HepG2 (cell line): ENCODE measurements around the gene COPE. TPM values are rescaled to one million over a fixed set of nuclear protein-coding genes. Genes with fewer than 3 reads are reported as not detected.

Experiments used
- ATAC-seq: fragments of 200-7000 bp; cut with Tn5 transposase; 3 replicates; pipeline ENCODE4 v1.9.1; 2020; ENCODE audit warnings: mild to moderate bottlenecking, moderate library complexity
- BruUV-seq: library from RNA; stranded (reverse); fragments of 400-500 nt; replicated peaks from 2 replicates; lab custom pipeline; 2021; lab: Mats Ljungman, UMichigan
- CTCF ChIA-PET: fragments of 300-600 bp; formaldehyde crosslinking; extraction: SDS; loops from one replicate; lab custom pipeline; 2021; ENCODE audit warnings: low total read pairs, inconsistent platforms, low intra/inter-chr PET ratio; lab: Yijun Ruan, JAX
- POLR2A ChIA-PET: fragments of 350-600 bp; sonication (Branson Sonifier 250); formaldehyde crosslinking; loops from one replicate; lab custom pipeline; 2020; ENCODE audit warnings: antibody characterized with exemption, inconsistent platforms; lab: Yijun Ruan, JAX
- DNase-seq: peaks from one replicate; pipeline ENCODE4 v3.0.0-alpha.2; 2015; ENCODE audit warnings: low spot score
- FAIRE-seq: peaks from 3 replicates; lab custom pipeline; 2011; peaks lifted over from hg19 to GRCh38; lab: Jason Lieb, UNC
- H2AFZ ChIP-seq: one replicate; pipeline ENCODE4 v1.6.1; 2011; ENCODE audit warnings: low read length, inconsistent platforms
- H3K27ac ChIP-seq: fragments of 300-600 bp; 3 replicates; pipeline ENCODE4 v1.8.0; 2011; ENCODE audit warnings: mixed run types, mild to moderate bottlenecking, mixed read lengths, low read length, inconsistent platforms; ENCODE audit not compliant: insufficient read depth; ENCODE audit errors: extremely low read length
- H3K27me3 ChIP-seq, 2 experiments: fragments of 200-600 bp in 1 of 2; 2 replicates in 1 of 2; 3 replicates in 1 of 2; pipeline versions ENCODE4 v1.6.0 to v1.8.0; 2011; ENCODE audit warnings: low read length in 2 of 2, mild to moderate bottlenecking in 2 of 2, moderate library complexity in 2 of 2, inconsistent platforms in 1 of 2; ENCODE audit not compliant: insufficient read depth in 2 of 2, control insufficient read depth in 1 of 2
- H3K36me3 ChIP-seq, 2 experiments: fragments of 200-600 bp in 1 of 2; replicated peaks in 1 of 2; 2 replicates in 1 of 2; 3 replicates in 1 of 2; pipeline versions ENCODE4 v1.5.1 to v1.8.0; 2011; ENCODE audit warnings: low read length in 2 of 2, inconsistent platforms in 1 of 2; ENCODE audit not compliant: insufficient read depth in 2 of 2, control insufficient read depth in 1 of 2
- H3K4me1 ChIP-seq: 2 replicates; pipeline ENCODE4 v1.5.1; 2012; ENCODE audit warnings: low read length, inconsistent platforms; ENCODE audit not compliant: insufficient read depth
- H3K4me2 ChIP-seq: 2 replicates; pipeline ENCODE4 v1.6.0; 2011; ENCODE audit warnings: low read depth, low read length, inconsistent platforms
- H3K4me3 ChIP-seq, 3 experiments: fragments of 200-600 bp in 1 of 3; sonication (generic), shearing (Covaris generic) in 1 of 3; replicated peaks in 1 of 3; 2 replicates each; pipeline ENCODE4 v1.5.1; 2011 to 2016; ENCODE audit warnings: low read length in 3 of 3, inconsistent platforms in 2 of 3, low read depth in 2 of 3, mild to moderate bottlenecking in 2 of 3, control low read depth in 1 of 3, mixed read lengths in 1 of 3; ENCODE audit not compliant: insufficient read depth in 1 of 3
- H3K79me2 ChIP-seq: one replicate; pipeline ENCODE4 v1.6.1; 2011; ENCODE audit warnings: low read length, inconsistent platforms; ENCODE audit not compliant: insufficient read depth
- H3K9ac ChIP-seq: 2 replicates; pipeline ENCODE4 v1.6.0; 2011; ENCODE audit warnings: mild to moderate bottlenecking, low read depth, low read length, inconsistent platforms; ENCODE audit not compliant: insufficient read depth
- H3K9me3 ChIP-seq: 2 replicates; pipeline ENCODE4 v1.5.1; 2012; ENCODE audit warnings: mild to moderate bottlenecking, low read length
- H4K20me1 ChIP-seq: 2 replicates; pipeline ENCODE4 v1.6.0; 2011; ENCODE audit warnings: inconsistent platforms, mild to moderate bottlenecking, low read length, moderate library complexity; ENCODE audit not compliant: insufficient read depth
- ARNTL ChIP-seq: sonication (generic); formaldehyde crosslinking; IDR thresholded peaks from 2 replicates; pipeline ENCODE4 v1.4.0; 2020; ENCODE audit warnings: mild to moderate bottlenecking, missing genetic modification reagents
- CCAR2 ChIP-seq: fragments of 200-400 bp; formaldehyde crosslinking; optimal IDR thresholded peaks from 2 replicates; pipeline ENCODE3; 2018; ENCODE audit warnings: low read depth, mild to moderate bottlenecking, low read length, moderate library complexity
- KAT7 ChIP-seq: IDR thresholded peaks from 2 replicates; pipeline ENCODE4 v1.6.1; 2018; ENCODE audit warnings: borderline replicate concordance, missing compliant biosample characterization
- ZNF530 ChIP-seq: sonication (generic); formaldehyde crosslinking; IDR thresholded peaks from 2 replicates; pipeline ENCODE4 v1.5.0; 2020; ENCODE audit warnings: low read depth, mild to moderate bottlenecking, missing genetic modification reagents
- ZSCAN5A ChIP-seq: sonication (generic); formaldehyde crosslinking; IDR thresholded peaks from 2 replicates; pipeline ENCODE4 v1.8.0; 2022; ENCODE audit warnings: mild to moderate bottlenecking, missing genetic modification reagents, borderline replicate concordance
- WGBS: methylation state at CpG from one replicate; pipeline ENCODE4 v1.1.6; 2017; ENCODE audit warnings: low lambda C conversion rate; 5-methylcytosine and 5-hydroxymethylcytosine counted together
- in situ Hi-C: cut with HindIII; loops from 2 replicates; pipeline ENCODE4 v1.10.0; 2017; ENCODE audit warnings: low pct_unique_long_range_greater_than_20kb; ENCODE audit not compliant: extremely low pct_ligation_motif_present
- intact Hi-C: fragments of 100-400 bp; cut with micrococcal nuclease; formaldehyde crosslinking; loops from one replicate; pipeline ENCODE4 v1.10.0; 2022; ENCODE audit not compliant: unreplicated experiment
- polyA plus RNA-seq, 8 experiments: library from polyadenylated mRNA; depleted of rRNA in 3 of 8; stranded (reverse) in 7 of 8; unstranded in 1 of 8; fragments of >200 nt; fragmentation: Illumina TruSeq in 4 of 8; extraction: Trizol in 4 of 8; gene quantifications; 2 replicates each; pipeline versions ENCODE4 v1.2.1 to v1.2.3, GENCODE V29; 2011 to 2016; ENCODE audit warnings: low read depth in 4 of 8, missing spikeins in 1 of 8, mixed read lengths in 1 of 8; ENCODE audit not compliant: insufficient read depth in 1 of 8
- total RNA-seq, 5 experiments: library from RNA; depleted of rRNA; stranded (reverse); fragments of >200 nt; fragmentation: Illumina TruSeq; extraction: Trizol; gene quantifications; 2 replicates each; pipeline ENCODE4 v1.2.3, GENCODE V29; 2016; ENCODE audit warnings: low read depth in 1 of 5
- TF ChIP-seq, protein P1 (sequence below): sonication (generic); formaldehyde crosslinking; IDR thresholded peaks from 2 replicates; pipeline ENCODE4 v1.8.1; 2023; ENCODE audit warnings: mild to moderate bottlenecking, moderate library complexity, missing genetic modification reagents
- TF ChIP-seq, protein P2 (sequence below), 2 experiments: fragments of 450-650 bp in 1 of 2; sonication (generic) in 1 of 2; formaldehyde crosslinking in 1 of 2; IDR thresholded peaks; 2 replicates each; pipeline versions ENCODE4 v1.6.1 to v1.8.0; 2016 to 2022; ENCODE audit warnings: antibody characterized with exemption in 1 of 2, mild to moderate bottlenecking in 1 of 2, missing genetic modification reagents in 1 of 2

The COPE gene
- total and polyA plus RNA-seq, 2 of the 13 experiments (the other 11 are each of a cell fraction or from before 2014, with no cell fraction given): 189 to 205 TPM

DNA sequence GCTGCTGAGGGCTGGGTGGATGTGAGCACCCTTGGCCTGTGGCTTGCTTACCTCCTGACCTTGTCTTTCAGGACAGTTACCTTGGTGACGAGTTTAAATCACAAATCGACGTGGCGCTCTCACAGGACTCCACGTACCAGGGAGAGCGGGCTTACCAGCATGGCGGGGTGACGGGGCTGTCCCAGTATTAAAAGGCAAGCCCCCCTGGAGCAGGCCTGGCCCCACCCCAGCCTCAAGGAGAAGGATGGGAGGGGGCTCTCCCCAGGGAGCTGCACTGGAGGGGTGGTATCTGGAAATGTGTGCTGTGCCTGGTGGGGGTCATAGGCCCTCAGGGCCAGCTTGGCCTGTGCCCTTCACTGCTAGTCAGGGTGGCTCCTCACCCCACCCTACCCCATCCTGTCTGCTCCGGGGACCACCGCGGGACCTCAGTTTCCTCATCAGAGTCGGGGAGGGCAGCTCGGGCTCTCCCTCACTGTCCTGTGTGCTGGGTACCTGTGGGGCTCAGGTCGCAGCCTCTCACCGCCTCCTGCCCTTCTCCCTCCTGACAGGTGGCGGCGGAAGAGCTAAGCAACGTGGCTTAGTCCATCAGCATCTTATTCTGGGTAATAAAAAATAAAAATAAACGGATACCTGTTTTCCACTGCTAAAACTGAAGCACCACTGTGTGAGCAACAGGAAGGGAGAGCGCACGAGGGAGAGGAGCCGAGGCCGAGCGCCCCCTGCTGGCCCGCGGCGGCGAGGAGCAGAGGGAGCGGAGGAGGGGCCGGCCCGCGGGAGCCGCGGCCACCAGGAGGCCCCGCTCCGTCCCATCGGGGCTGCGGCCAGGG lies 53.0 kb downstream of the COPE start (continued):
- TF ChIP-seq ZSCAN5A (CRISPR knock-in tag) (no peak), CCAR2 (peak; percentile 44), ARNTL (CRISPR knock-in tag) (no peak), ZNF530 (CRISPR knock-in tag) (no peak), KAT7 (CRISPR knock-in tag) (no peak)

DNA sequence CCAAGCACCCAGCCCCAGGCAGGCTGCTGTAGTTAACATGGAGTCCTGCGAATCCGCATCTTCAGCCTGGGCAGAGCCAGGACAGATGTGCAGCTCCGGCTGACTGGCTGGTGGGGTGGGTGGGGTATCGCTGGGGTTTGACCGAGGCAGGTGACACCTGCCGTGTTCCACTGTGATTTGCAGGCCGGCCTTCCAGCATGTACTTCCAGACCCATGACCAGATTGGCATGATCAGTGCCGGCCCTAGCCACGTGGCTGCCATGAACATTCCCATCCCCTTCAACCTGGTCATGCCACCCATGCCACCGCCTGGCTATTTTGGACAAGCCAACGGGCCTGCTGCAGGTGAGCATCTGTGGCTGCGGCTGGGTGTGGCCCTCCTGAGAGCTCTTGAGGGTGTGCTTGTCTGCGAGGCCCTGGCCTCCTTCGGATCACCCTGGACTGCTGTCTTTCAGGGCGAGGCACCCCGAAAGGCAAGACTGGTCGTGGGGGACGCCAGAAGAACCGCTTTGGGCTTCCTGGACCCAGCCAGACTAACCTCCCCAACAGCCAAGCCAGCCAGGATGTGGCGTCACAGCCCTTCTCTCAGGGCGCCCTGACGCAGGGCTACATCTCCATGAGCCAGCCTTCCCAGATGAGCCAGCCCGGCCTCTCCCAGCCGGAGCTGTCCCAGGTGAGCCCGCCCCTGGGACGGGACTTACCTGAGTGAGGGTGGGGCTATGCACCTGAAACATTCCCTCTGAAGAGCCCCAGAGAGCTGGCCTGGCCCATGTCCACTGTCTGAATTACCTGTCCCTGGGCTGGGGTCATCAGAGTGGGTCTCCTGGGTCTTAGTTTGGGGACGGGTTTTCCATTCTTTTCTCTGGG lies 53.8 kb downstream of the COPE start:
- Histone ChIP-seq H3K79me2 (no peaks in the 10 kb centered on the region), H4K20me1 (no peaks in the 10 kb centered on the region), H3K27ac (no peak overlapping the region), H3K27me3 (no peaks in the 10 kb centered on the region), H3K9ac (no peak overlapping the region), H3K36me3 (peaks cover 42 to 71% of the 10 kb centered on the region in 2 experiments; a peak in 4 of 5 replicates), H3K4me3 (no peak overlapping the region), H3K4me2 (no peak overlapping the region), H3K4me1 (no peaks in the 10 kb centered on the region), H3K9me3 (no peaks in the 10 kb centered on the region), H2AFZ (no peak overlapping the region)
- no peak for ATAC-seq
- in situ Hi-C loops: no loop called here
- no TSS peak for BruUV-seq
- ChIA-PET CTCF (interaction anchor here (1.7 kb wide), 1 partner anchor 122 kb away, joined by 6 read pairs; no protein-coding TSS in a partner anchor), POLR2A (no interaction called here)
- no peak for DNase-seq
- WGBS: 98% methylated on average over 18 of the region's 27 CpGs
- no peak for FAIRE-seq
- intact Hi-C loops: no loop called here
- TF ChIP-seq, protein P1, sequence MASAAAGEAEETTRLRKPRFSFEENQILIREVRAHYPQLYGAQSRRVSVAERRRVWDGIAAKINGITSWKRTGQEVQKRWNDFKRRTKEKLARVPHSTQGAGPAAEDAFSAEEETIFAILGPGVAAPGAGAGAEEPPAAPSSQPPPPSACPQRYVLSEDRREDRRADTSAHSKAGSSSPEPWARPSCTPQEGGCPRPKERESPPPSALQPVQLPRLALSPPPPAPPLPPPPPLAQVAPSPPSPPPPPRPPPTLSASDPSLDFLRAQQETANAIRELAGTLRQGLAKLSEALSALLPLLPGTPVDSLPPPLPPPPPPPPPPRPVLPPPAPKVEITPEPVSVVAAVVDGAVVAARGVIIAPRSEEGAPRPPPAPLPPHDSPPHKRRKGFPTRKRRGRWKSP (CRISPR knock-in tag): no peak
- TF ChIP-seq, protein P2, sequence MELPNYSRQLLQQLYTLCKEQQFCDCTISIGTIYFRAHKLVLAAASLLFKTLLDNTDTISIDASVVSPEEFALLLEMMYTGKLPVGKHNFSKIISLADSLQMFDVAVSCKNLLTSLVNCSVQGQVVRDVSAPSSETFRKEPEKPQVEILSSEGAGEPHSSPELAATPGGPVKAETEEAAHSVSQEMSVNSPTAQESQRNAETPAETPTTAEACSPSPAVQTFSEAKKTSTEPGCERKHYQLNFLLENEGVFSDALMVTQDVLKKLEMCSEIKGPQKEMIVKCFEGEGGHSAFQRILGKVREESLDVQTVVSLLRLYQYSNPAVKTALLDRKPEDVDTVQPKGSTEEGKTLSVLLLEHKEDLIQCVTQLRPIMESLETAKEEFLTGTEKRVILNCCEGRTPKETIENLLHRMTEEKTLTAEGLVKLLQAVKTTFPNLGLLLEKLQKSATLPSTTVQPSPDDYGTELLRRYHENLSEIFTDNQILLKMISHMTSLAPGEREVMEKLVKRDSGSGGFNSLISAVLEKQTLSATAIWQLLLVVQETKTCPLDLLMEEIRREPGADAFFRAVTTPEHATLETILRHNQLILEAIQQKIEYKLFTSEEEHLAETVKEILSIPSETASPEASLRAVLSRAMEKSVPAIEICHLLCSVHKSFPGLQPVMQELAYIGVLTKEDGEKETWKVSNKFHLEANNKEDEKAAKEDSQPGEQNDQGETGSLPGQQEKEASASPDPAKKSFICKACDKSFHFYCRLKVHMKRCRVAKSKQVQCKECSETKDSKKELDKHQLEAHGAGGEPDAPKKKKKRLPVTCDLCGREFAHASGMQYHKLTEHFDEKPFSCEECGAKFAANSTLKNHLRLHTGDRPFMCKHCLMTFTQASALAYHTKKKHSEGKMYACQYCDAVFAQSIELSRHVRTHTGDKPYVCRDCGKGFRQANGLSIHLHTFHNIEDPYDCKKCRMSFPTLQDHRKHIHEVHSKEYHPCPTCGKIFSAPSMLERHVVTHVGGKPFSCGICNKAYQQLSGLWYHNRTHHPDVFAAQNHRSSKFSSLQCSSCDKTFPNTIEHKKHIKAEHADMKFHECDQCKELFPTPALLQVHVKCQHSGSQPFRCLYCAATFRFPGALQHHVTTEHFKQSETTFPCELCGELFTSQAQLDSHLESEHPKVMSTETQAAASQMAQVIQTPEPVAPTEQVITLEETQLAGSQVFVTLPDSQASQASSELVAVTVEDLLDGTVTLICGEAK (IDR thresholded peaks at IDR 0.05): no peak
- TF ChIP-seq, protein P2 (CRISPR knock-in tag; IDR thresholded peaks at IDR 0.05): 0 out of 2 replicates have a peak, but pooled peaks have one; percentile 35
